Measurements from ENCODE around the gene ENPP5.

ENPP5 gene

DNA sequence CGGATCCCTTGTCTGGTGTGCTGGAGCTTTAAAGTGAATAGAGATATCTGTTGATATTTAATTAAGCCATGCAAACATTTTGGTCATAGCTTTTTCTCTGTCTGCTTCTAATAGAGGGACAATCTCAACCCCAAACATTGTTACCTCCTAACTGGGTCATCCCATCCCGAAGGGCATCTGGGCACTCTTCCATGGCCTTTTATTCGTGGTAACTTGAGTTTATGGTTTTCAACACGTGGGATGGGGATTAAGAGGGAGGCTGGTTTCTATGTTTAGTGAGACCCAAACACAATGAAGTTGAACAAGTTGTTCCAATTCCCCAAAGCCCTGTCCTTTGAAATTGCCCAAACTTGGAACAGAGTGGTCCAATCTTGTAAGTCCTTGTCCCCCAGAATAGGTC lies 1.4 kb upstream of the ENPP5 start:
- POLR2A ChIA-PET, result no interaction called here
- Histone ChIP-seq H3K4me3 (ENCODE audit: low read depth, low read length) (no peak overlapping the region), H3K27ac (ENCODE audit: extremely low read depth, low read depth, low read length) (no peak overlapping the region), H3K36me3 (ENCODE audit: control insufficient read depth in 2 of 2, insufficient read depth in 1 of 2, low read length in 2 of 2) (peaks cover 0 to 7% of the 10 kb centered on the region in 2 experiments; a peak in 2 of 3 replicates), H3K9me3 (ENCODE audit: control insufficient read depth, insufficient read depth, low read depth, low read length) (no peaks in the 10 kb centered on the region), H3K4me1 (ENCODE audit: control insufficient read depth, insufficient read depth, low read length) (peaks cover 7% of the 10 kb centered on the region)
- CTCF ChIA-PET, result interaction anchor here (0.7 kb wide), 1 partner anchor 15 kb away, joined by 3 read pairs; no protein-coding TSS in a partner anchor
- TF ChIP-seq, protein P1, sequence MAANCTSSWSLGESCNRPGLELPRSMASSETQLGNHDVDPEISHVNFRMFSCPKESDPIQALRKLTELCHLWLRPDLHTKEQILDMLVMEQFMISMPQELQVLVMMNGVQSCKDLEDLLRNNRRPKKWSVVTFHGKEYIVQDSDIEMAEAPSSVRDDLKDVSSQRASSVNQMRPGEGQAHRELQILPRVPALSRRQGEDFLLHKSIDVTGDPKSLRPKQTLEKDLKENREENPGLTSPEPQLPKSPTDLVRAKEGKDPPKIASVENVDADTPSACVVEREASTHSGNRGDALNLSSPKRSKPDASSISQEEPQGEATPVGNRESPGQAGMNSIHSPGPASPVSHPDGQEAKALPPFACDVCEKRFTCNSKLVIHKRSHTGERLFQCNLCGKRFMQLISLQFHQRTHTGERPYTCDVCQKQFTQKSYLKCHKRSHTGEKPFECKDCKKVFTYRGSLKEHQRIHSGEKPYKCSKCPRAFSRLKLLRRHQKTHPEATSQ (tag by site-specific recombination; IDR thresholded peaks at IDR 0.05), result no peak
- TF ChIP-seq ZNF629 (tag by site-specific recombination; IDR thresholded peaks at IDR 0.05) (no peak), PBX3 (CRISPR knock-in tag; IDR thresholded peaks at IDR 0.05) (no peak), ZNF311 (tag by site-specific recombination; IDR thresholded peaks at IDR 0.05; ENCODE audit: borderline replicate concordance) (no peak), SP3 (tag by site-specific recombination; IDR thresholded peaks at IDR 0.05) (no peak), HOXC10 (CRISPR knock-in tag; IDR thresholded peaks at IDR 0.05) (no peak), ZSCAN30 (tag by site-specific recombination; IDR thresholded peaks at IDR 0.05) (no peak), FEZF1 (tag by site-specific recombination; IDR thresholded peaks at IDR 0.05) (no peak), ZFP37 (tag by site-specific recombination; IDR thresholded peaks at IDR 0.05) (no peak), ZNF530 (tag by site-specific recombination; IDR thresholded peaks at IDR 0.05; ENCODE audit: low read depth) (no peak), ZNF324 (tag by site-specific recombination; IDR thresholded peaks at IDR 0.05) (no peak), ZNF24 (tag by site-specific recombination; IDR thresholded peaks at IDR 0.05) (no peak), ZNF157 (tag by site-specific recombination; IDR thresholded peaks at IDR 0.05) (no peak), ZNF701 (tag by site-specific recombination; IDR thresholded peaks at IDR 0.05) (no peak), ZBTB17 (tag by site-specific recombination; IDR thresholded peaks at IDR 0.05) (no peak), ZNF558 (tag by site-specific recombination; IDR thresholded peaks at IDR 0.05) (no peak), ZNF449 (tag by site-specific recombination; IDR thresholded peaks at IDR 0.05) (no peak), ZNF473 (tag by site-specific recombination; IDR thresholded peaks at IDR 0.05) (no peak)
- TF ChIP-seq, protein P2, sequence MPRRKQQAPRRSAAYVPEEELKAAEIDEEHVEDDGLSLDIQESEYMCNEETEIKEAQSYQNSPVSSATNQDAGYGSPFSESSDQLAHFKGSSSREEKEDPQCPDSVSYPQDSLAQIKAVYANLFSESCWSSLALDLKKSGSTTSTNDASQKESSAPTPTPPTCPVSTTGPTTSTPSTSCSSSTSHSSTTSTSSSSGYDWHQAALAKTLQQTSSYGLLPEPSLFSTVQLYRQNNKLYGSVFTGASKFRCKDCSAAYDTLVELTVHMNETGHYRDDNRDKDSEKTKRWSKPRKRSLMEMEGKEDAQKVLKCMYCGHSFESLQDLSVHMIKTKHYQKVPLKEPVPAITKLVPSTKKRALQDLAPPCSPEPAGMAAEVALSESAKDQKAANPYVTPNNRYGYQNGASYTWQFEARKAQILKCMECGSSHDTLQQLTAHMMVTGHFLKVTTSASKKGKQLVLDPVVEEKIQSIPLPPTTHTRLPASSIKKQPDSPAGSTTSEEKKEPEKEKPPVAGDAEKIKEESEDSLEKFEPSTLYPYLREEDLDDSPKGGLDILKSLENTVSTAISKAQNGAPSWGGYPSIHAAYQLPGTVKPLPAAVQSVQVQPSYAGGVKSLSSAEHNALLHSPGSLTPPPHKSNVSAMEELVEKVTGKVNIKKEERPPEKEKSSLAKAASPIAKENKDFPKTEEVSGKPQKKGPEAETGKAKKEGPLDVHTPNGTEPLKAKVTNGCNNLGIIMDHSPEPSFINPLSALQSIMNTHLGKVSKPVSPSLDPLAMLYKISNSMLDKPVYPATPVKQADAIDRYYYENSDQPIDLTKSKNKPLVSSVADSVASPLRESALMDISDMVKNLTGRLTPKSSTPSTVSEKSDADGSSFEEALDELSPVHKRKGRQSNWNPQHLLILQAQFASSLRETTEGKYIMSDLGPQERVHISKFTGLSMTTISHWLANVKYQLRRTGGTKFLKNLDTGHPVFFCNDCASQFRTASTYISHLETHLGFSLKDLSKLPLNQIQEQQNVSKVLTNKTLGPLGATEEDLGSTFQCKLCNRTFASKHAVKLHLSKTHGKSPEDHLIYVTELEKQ (tag by site-specific recombination; IDR thresholded peaks at IDR 0.05; ENCODE audit: borderline replicate concordance), result no peak
- TF ChIP-seq, protein P3, sequence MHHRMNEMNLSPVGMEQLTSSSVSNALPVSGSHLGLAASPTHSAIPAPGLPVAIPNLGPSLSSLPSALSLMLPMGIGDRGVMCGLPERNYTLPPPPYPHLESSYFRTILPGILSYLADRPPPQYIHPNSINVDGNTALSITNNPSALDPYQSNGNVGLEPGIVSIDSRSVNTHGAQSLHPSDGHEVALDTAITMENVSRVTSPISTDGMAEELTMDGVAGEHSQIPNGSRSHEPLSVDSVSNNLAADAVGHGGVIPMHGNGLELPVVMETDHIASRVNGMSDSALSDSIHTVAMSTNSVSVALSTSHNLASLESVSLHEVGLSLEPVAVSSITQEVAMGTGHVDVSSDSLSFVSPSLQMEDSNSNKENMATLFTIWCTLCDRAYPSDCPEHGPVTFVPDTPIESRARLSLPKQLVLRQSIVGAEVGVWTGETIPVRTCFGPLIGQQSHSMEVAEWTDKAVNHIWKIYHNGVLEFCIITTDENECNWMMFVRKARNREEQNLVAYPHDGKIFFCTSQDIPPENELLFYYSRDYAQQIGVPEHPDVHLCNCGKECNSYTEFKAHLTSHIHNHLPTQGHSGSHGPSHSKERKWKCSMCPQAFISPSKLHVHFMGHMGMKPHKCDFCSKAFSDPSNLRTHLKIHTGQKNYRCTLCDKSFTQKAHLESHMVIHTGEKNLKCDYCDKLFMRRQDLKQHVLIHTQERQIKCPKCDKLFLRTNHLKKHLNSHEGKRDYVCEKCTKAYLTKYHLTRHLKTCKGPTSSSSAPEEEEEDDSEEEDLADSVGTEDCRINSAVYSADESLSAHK (tag by site-specific recombination; IDR thresholded peaks at IDR 0.05), result no peak

All from HEK293 (cell line).